Breast epithelium (tissue), 4 donors: ENCODE results near the gene NBEAL2. TPM values are rescaled to one million over a fixed set of nuclear protein-coding genes. Genes with fewer than 3 reads are reported as not detected.
A peak's percentile ranks its signal among the peaks of the same experiment; 100 is the strongest.

Experiments used
- DNase-seq, 2 donors: peaks; one replicate each; pipeline ENCODE4 v3.0.0-alpha.2; 2019; ENCODE audit warnings: low spot score in 2 of 2
- H3K27ac ChIP-seq, 2 donors: fragments of 200-600 bp; sonication (generic) in 1 of 2; one replicate each; pipeline ENCODE4 v1.5.1; 2016 to 2019; ENCODE audit warnings: mild to moderate bottlenecking in 1 of 2
- H3K27me3 ChIP-seq, 2 donors: fragments of 200-600 bp; sonication (generic) in 1 of 2; one replicate each; pipeline versions ENCODE4 v1.5.1 to v1.6.0; 2017 to 2019; ENCODE audit warnings: control low read depth in 1 of 2, mild to moderate bottlenecking in 1 of 2
- H3K36me3 ChIP-seq: fragments of 200-600 bp; one replicate; pipeline ENCODE4 v1.5.1; 2019
- H3K4me1 ChIP-seq, 2 donors: fragments of 200-600 bp; sonication (generic); one replicate each; pipeline ENCODE4 v1.5.1; 2016 to 2019; ENCODE audit warnings: control low read depth in 1 of 2
- H3K4me3 ChIP-seq, 3 donors: fragments of 200-600 bp; sonication (generic); 1 replicate in 2 of 3; 2 replicates in 1 of 3; pipeline ENCODE4 v1.5.1; 2016 to 2019; ENCODE audit warnings: mild to moderate bottlenecking in 3 of 3, moderate library complexity in 2 of 3
- H3K9me3 ChIP-seq, 2 donors: fragments of 200-600 bp; sonication (generic) in 1 of 2; one replicate each; pipeline ENCODE4 v1.5.1; 2016 to 2019; ENCODE audit warnings: control low read depth in 1 of 2
- CTCF ChIP-seq, 3 donors: fragments of 450-650 bp; IDR thresholded peaks; one replicate each; pipeline ENCODE4 v1.5.1; 2016 to 2017; ENCODE audit warnings: antibody characterized with exemption in 3 of 3, mild to moderate bottlenecking in 3 of 3, moderate library complexity in 3 of 3
- POLR2A ChIP-seq: fragments of 450-650 bp; IDR thresholded peaks from one replicate; pipeline ENCODE4 v1.6.1; 2016; ENCODE audit warnings: antibody characterized with exemption, mild to moderate bottlenecking, moderate library complexity
- POLR2AphosphoS5 ChIP-seq, 3 donors: sonication (generic); formaldehyde crosslinking; IDR thresholded peaks; one replicate each; pipeline ENCODE4 v1.6.1; 2017; ENCODE audit warnings: antibody characterized with exemption in 3 of 3
- intact Hi-C: fragments of 100-400 bp; cut with DNase I; formaldehyde crosslinking; loops from one replicate; pipeline ENCODE4 v1.15.1; 2023; ENCODE audit warnings: low total_unique reads
- total RNA-seq, 3 donors: library from RNA; depleted of rRNA; stranded (reverse); fragments of >200 nt; gene quantifications; one replicate each; pipeline ENCODE4 v1.1.0, GENCODE V29; 2016

The NBEAL2 gene
- total RNA-seq, 3 donors from 2014 or later, result 16.8 to 58.3 (median 54.4) TPM

GRCh38 chr3:46947981-46948791 lies 31.3 kb upstream of the NBEAL2 start:
- H3K27me3 ChIP-seq, result no peaks in the 10 kb centered on the region
- DNase-seq, result no peak
- no peaks in the 10 kb centered on the region for H3K9me3 ChIP-seq
- TF ChIP-seq POLR2A (no peak), POLR2AphosphoS5 (IDR thresholded peaks at IDR 0.05) (peak in 1 of 3 donors; percentile 16), CTCF (IDR thresholded peaks at IDR 0.05) (no peak)
- no peak overlapping the region for H3K4me3 ChIP-seq
- intact Hi-C loops, result no loop called here
- H3K36me3 ChIP-seq, result no peaks in the 10 kb centered on the region
- peaks cover 0 to 31% of the 10 kb centered on the region in 2 donors for H3K4me1 ChIP-seq
- peak overlapping the region; percentile 69 to 75 for H3K27ac ChIP-seq

GRCh38 chr3:46948830-46949671 lies 30.4 kb upstream of the NBEAL2 start:
- intact Hi-C loops, result no loop called here
- TF ChIP-seq CTCF (IDR thresholded peaks at IDR 0.05), result no peak
- no peak for TF ChIP-seq POLR2A
- no peak for TF ChIP-seq POLR2AphosphoS5 (IDR thresholded peaks at IDR 0.05)
- no peaks in the 10 kb centered on the region for H3K27me3 ChIP-seq

GRCh38 chr3:46950177-46950576 lies 29.3 kb upstream of the NBEAL2 start:
- no peak overlapping the region for H3K27ac ChIP-seq
- no peaks in the 10 kb centered on the region for H3K9me3 ChIP-seq
- H3K36me3 ChIP-seq, result no peaks in the 10 kb centered on the region
- no peak for DNase-seq
- TF ChIP-seq POLR2AphosphoS5 (IDR thresholded peaks at IDR 0.05) (no peak), POLR2A (no peak), CTCF (IDR thresholded peaks at IDR 0.05) (no peak)
- H3K4me3 ChIP-seq, result no peak overlapping the region
- intact Hi-C loops, result no loop called here
- no peaks in the 10 kb centered on the region for H3K27me3 ChIP-seq
- H3K4me1 ChIP-seq, result peaks cover 0 to 41% of the 10 kb centered on the region in 2 donors

More at GRCh38 chr3:46948830-46949671, 30.4 kb upstream of the NBEAL2 start:
- Histone ChIP-seq H3K36me3 (no peaks in the 10 kb centered on the region), H3K4me1 (peaks cover 0 to 31% of the 10 kb centered on the region in 2 donors), H3K4me3 (no peak overlapping the region), H3K9me3 (no peaks in the 10 kb centered on the region), H3K27ac (peak overlapping the region; percentile 69 to 75)
- no peak for DNase-seq

DNA sequence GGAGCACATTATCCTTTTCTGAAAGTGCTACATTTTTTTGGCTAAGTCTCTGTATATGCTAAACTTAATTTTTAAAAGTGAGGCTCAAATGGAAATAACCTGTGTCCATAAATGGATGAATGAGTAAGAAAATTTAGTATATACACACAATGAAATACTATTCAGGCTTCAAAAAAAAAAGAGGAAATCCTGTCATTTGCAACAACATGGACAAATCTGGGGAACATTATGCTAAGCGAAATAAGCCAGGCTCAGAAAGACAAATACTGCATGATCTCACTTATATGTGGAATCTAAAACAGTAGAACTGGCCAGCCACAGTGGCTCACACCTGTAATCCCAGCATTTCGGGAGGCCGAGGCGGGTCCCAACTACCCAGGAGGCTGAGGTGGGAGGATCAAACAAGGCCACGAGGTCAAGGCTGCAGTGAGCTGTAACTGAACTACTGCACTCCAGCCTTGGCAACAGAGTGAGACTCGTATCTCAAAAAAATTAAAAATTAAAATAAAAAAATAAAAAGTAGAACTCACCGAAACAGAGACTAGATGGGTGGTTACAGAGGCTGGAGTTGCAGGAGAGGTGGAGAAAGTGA lies 28.7 kb upstream of the NBEAL2 start:
- no peak overlapping the region for H3K27ac ChIP-seq
- intact Hi-C loops, result no loop called here
- H3K4me1 ChIP-seq, result peaks cover 0 to 43% of the 10 kb centered on the region in 2 donors
- no peaks in the 10 kb centered on the region for H3K36me3 ChIP-seq
- no peak overlapping the region for H3K4me3 ChIP-seq
- no peaks in the 10 kb centered on the region for H3K27me3 ChIP-seq
- DNase-seq, result no peak
- no peaks in the 10 kb centered on the region for H3K9me3 ChIP-seq
- no peak for TF ChIP-seq POLR2AphosphoS5 (IDR thresholded peaks at IDR 0.05)
- TF ChIP-seq CTCF (IDR thresholded peaks at IDR 0.05), result no peak
- no peak for TF ChIP-seq POLR2A
